ENCODE measurements around the gene RXFP1. TPM values are rescaled to one million over a fixed set of nuclear protein-coding genes. Genes with fewer than 3 reads are reported as not detected.
"Not testable (repeated sequence)": the region's sequence is repeated elsewhere in the genome, so short reads cannot be mapped to it uniquely, and the experiment has no call there.

The RXFP1 gene
- total RNA-seq, 4 donors from 2014 or later = 2.1 to 11.3 (median 6.0) TPM

GRCh38 chr4:158652920-158653319 lies 131.2 kb downstream of the RXFP1 start:
- Histone ChIP-seq H3K27me3 (no peaks in the 10 kb centered on the region), H3K4me3 (no peak overlapping the region), H3K27ac (no peak overlapping the region), H3K9me3 (no peaks in the 10 kb centered on the region), H3K4me1 (no peaks in the 10 kb centered on the region), H3K36me3 (no peaks in the 10 kb centered on the region)
- TF ChIP-seq POLR2A (IDR thresholded peaks at IDR 0.05) = no peak
- TF ChIP-seq CTCF (IDR thresholded peaks at IDR 0.05) = no peak
- DNase-seq = no peak
- intact Hi-C loops (cut with DNase I; ENCODE audit: low total_unique reads) = no loop called here

- Histone ChIP-seq H3K4me1 (no peaks in the 10 kb centered on the region), H3K4me3 (no peak overlapping the region), H3K27me3 (no peaks in the 10 kb centered on the region), H3K36me3 (no peaks in the 10 kb centered on the region), H3K27ac (no peak overlapping the region), H3K9me3 (no peaks in the 10 kb centered on the region)
- intact Hi-C loops (cut with DNase I; ENCODE audit: low total_unique reads) = no loop called here
- no peak for DNase-seq
- TF ChIP-seq CTCF (IDR thresholded peaks at IDR 0.05) (no peak), POLR2A (IDR thresholded peaks at IDR 0.05) (no peak)
Observed at GRCh38 chr4:158656439-158656838, 134.8 kb downstream of the RXFP1 start.

- intact Hi-C loops (cut with DNase I; ENCODE audit: low total_unique reads) = no loop called here
- Histone ChIP-seq H3K36me3 (no peaks in the 10 kb centered on the region), H3K4me3 (no peak overlapping the region), H3K4me1 (no peaks in the 10 kb centered on the region), H3K27ac (no peak overlapping the region), H3K9me3 (no peaks in the 10 kb centered on the region), H3K27me3 (no peaks in the 10 kb centered on the region)
- DNase-seq = no peak
- TF ChIP-seq CTCF (IDR thresholded peaks at IDR 0.05) = no peak
- TF ChIP-seq POLR2A (IDR thresholded peaks at IDR 0.05) = no peak
Observed at GRCh38 chr4:158657291-158657690, 135.6 kb downstream of the RXFP1 start.

- H3K36me3 ChIP-seq; H3K4me1 ChIP-seq; DNase-seq; H3K4me3 ChIP-seq; H3K27ac ChIP-seq; H3K9me3 ChIP-seq; H3K27me3 ChIP-seq; intact Hi-C loops (cut with DNase I; ENCODE audit: low total_unique reads): not testable (repeated sequence)
Observed at GRCh38 chr4:158663255-158663654, 141.6 kb downstream of the RXFP1 start.

- H3K27ac ChIP-seq; H3K9me3 ChIP-seq; H3K27me3 ChIP-seq; intact Hi-C loops (cut with DNase I; ENCODE audit: low total_unique reads); H3K4me1 ChIP-seq; H3K36me3 ChIP-seq; DNase-seq; H3K4me3 ChIP-seq: not testable (repeated sequence)
Observed at GRCh38 chr4:158663707-158664625, 142.3 kb downstream of the RXFP1 start.

- no peaks in the 10 kb centered on the region for H3K36me3 ChIP-seq
- no peaks in the 10 kb centered on the region for H3K9me3 ChIP-seq
- no peak overlapping the region for H3K27ac ChIP-seq
- H3K4me3 ChIP-seq = no peak overlapping the region
- H3K4me1 ChIP-seq = no peaks in the 10 kb centered on the region
- H3K27me3 ChIP-seq = no peaks in the 10 kb centered on the region
- TF ChIP-seq CTCF (IDR thresholded peaks at IDR 0.05) = no peak
- TF ChIP-seq POLR2A (IDR thresholded peaks at IDR 0.05) = no peak
- no peak for DNase-seq
- intact Hi-C loops (cut with DNase I; ENCODE audit: low total_unique reads) = no loop called here
Observed at GRCh38 chr4:158664806-158665205, 143.1 kb downstream of the RXFP1 start.

All from uterus (tissue), 4 donors.